Measurements from ENCODE around the gene RAB22A.

DNA sequence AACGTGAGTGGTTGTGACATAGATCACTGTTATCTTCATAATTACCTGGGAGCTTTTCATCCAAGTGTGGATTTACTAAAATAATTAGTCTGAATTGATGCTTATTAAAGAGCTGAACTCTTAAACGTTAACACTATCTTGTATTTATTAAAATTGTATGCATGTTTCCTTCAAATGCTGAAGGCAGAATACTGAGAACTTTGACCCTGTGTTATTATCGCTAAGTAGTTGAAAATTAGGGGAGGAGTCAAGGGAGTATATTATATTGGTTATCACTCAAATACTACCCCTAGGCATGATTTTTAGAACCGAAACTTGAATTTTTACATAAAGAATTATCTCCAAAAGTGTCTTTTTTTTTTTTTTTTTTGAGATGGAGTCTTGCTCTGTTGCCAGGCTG, 85.3 kb downstream of the RAB22A start:
- TF ChIP-seq EZH2 (IDR thresholded peaks at IDR 0.05; ENCODE audit: borderline replicate concordance, low read length) (no peak), CTCF (conservative IDR thresholded peaks at IDR 0.05 in 1 of 2, IDR thresholded peaks at IDR 0.05 in 1 of 2; ENCODE audit: extremely low read depth in 1 of 2, insufficient read depth in 1 of 2, low read depth in 1 of 2, low read length in 2 of 2) (no peak)

Measured in mammary epithelial cell (primary cell).